Body of pancreas (tissue), 4 donors: Measurements from ENCODE around the gene RIC8A.

Experiments
- POLR2A ChIP-seq, 3 donors: fragments of 450-650 bp; IDR thresholded peaks; one replicate each; pipeline ENCODE4 v1.6.1; 2016; ENCODE audit warnings: antibody characterized with exemption in 3 of 3, mild to moderate bottlenecking in 2 of 3
- TF ChIP-seq, protein P1 (sequence below), 7 experiments: fragments of 450-650 bp in 4 of 7; fragments of 200-600 bp in 3 of 7; sonication (generic) in 3 of 7; IDR thresholded peaks; one replicate each; pipeline ENCODE4 v1.5.1; 2016 to 2019; ENCODE audit warnings: antibody characterized with exemption in 7 of 7

DNA sequence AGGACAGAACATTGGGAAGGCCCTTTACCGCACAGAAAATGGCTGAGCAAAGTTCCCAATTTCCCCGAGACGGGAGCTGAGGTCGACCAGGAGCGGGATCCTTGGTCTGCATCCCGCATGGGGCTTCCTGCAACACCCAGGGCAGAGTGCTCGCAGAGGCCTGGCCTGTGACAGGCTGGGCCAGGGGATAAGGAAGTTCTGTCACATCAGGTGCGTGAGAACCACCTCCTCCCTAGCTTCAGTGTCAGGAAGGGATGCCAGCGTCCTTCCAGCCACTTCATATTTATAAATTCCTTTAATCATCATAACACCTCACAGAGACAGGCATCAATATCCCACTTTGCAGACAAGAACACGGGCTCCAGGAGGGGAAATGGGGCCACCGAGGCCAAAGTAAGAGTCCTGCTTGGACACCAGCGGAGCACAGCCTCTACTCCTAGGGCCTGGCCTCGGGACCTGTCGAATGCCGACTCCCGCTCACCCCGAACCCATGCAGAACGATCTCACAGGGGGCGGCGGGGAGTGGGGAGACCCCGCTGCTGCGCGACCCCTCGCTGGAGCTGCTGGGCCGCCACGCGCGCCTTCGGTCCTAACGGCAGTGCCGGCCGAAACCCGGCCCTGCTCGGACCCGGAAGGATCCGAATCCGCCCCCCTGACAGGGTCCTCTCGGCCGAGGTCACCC is 841 bp upstream of the RIC8A start:
- TF ChIP-seq, protein P1, sequence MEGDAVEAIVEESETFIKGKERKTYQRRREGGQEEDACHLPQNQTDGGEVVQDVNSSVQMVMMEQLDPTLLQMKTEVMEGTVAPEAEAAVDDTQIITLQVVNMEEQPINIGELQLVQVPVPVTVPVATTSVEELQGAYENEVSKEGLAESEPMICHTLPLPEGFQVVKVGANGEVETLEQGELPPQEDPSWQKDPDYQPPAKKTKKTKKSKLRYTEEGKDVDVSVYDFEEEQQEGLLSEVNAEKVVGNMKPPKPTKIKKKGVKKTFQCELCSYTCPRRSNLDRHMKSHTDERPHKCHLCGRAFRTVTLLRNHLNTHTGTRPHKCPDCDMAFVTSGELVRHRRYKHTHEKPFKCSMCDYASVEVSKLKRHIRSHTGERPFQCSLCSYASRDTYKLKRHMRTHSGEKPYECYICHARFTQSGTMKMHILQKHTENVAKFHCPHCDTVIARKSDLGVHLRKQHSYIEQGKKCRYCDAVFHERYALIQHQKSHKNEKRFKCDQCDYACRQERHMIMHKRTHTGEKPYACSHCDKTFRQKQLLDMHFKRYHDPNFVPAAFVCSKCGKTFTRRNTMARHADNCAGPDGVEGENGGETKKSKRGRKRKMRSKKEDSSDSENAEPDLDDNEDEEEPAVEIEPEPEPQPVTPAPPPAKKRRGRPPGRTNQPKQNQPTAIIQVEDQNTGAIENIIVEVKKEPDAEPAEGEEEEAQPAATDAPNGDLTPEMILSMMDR (IDR thresholded peaks at IDR 0.05) = no peak
- TF ChIP-seq POLR2A (IDR thresholded peaks at IDR 0.05) = no peak
